Brain microvascular endothelial cell (primary cell): ENCODE results near the gene RBCK1.

ENCODE experiments used
- DNase-seq: peaks from one replicate; pipeline ENCODE4 v3.0.0-alpha.2; 2020
- H3K27ac ChIP-seq: fragments of 250-450 bp; sonication (Bioruptor Pico); 2 replicates; pipeline ENCODE4 v1.5.1; 2020; ENCODE audit warnings: mild to moderate bottlenecking, moderate library complexity
- H3K27me3 ChIP-seq: fragments of 250-450 bp; sonication (Bioruptor Pico); replicated peaks from 2 replicates; pipeline ENCODE4 v1.5.1; 2020; ENCODE audit warnings: mild to moderate bottlenecking
- H3K36me3 ChIP-seq: fragments of 250-450 bp; sonication (Bioruptor Pico); replicated peaks from 2 replicates; pipeline ENCODE4 v1.5.1; 2020; ENCODE audit warnings: mild to moderate bottlenecking
- H3K4me3 ChIP-seq: 2 replicates; pipeline ENCODE4 v1.5.1; 2011; ENCODE audit warnings: low read depth, mild to moderate bottlenecking, control low read depth, low read length, moderate library complexity
- CTCF ChIP-seq: IDR thresholded peaks from 2 replicates; pipeline ENCODE4 v1.5.1; 2011; ENCODE audit warnings: low read depth, mild to moderate bottlenecking, moderate library complexity, low read length, control low read depth, inconsistent platforms; ENCODE audit errors: missing control alignments
- in situ Hi-C: cut with HindIII; loops from 2 replicates; pipeline ENCODE4 v1.10.0; 2017; ENCODE audit warnings: low sequenced_read_pairs, low pct_ligation_motif_present

RBCK1 gene

DNA sequence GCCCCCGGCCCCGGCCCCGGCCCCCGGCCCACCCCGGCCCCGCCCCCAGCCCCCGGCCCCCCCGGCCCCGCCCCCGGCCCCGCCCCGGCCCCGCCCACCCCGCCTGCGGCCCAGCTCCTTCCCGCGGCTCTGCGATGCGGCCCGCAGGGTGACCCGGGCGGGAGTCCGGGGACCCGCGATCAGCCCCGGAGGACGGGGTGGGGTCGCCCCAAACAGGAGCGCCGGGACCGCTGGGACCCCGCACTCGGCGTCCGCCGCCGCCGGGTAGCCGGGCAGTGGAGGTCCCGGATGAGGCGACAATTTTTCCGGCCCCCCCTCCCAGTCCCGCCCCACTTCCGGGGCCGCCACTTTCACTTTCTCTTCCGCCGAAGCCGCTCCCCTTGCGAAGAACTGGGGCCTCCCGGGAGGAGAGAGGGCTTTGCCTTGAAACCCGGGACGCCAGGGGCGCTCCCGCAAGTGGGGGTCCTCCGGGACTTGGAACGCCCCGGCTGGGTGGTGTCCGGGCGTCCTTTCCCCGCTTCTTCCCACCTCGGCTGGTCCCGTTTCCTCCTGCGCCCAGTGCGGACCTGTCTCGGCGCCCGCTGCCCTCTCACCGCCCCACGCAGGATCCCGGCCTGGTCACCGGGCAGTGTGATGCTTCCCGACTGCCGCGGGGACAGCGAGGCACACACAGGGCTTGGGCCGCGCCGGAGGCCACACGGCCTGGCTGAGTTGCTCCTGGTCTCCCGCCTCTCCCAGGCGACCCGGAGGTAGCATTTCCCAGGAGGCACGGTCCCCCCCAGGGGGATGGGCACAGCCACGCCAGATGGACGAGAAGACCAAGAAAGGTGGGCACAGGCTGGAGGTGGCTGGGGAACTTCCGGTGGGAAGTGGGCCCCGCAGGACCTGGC is at the start of gene RBCK1:
Gene RBCK1 (plus strand): TSS at position 347 of the 890 bp plus-strand sequence. CDS start 459 bp downstream, at position 806.
- Histone ChIP-seq H3K4me3 (peak within 1 kb of the TSS; percentile 97), H3K27ac (peak within 1 kb of the TSS; percentile 94), H3K36me3 (peaks cover 11% of the 10 kb centered on the region), H3K27me3 (no peaks in the 10 kb centered on the region)
- no peak for TF ChIP-seq CTCF
- DNase-seq, result peak; percentile 56
- in situ Hi-C loops, result no loop called here

GRCh38 chr20:358891-359555 is 49.1 kb upstream of the RBCK1 start:
- Histone ChIP-seq H3K4me3 (no peak overlapping the region), H3K27ac (no peak overlapping the region), H3K36me3 (no peaks in the 10 kb centered on the region), H3K27me3 (no peaks in the 10 kb centered on the region)
- in situ Hi-C loops, result no loop called here
- DNase-seq, result no peak
- no peak for TF ChIP-seq CTCF

DNA sequence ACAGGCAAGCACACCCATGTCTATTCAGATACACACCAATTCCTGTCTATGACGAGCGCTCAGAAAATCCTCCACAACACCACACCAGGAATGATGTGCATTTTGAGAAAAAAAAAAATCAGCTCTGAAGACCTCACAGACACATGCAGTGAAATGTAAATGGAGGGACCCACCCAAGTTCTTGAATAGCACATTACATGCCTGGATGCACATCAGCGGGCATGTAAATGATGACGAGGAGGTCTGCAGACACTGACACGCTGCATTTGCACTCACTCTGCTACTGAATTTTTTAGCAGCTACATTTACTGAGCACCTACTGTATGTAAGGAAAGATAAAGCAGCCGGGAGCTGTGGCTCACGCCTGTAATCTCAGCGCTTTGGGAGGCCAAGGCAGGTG is 46.5 kb upstream of the RBCK1 start:
- TF ChIP-seq CTCF, result no peak
- H3K36me3 ChIP-seq, result no peaks in the 10 kb centered on the region
- H3K4me3 ChIP-seq, result no peak overlapping the region
- in situ Hi-C loops, result no loop called here
- DNase-seq, result no peak
- no peak overlapping the region for H3K27ac ChIP-seq
- H3K27me3 ChIP-seq, result no peaks in the 10 kb centered on the region

DNA sequence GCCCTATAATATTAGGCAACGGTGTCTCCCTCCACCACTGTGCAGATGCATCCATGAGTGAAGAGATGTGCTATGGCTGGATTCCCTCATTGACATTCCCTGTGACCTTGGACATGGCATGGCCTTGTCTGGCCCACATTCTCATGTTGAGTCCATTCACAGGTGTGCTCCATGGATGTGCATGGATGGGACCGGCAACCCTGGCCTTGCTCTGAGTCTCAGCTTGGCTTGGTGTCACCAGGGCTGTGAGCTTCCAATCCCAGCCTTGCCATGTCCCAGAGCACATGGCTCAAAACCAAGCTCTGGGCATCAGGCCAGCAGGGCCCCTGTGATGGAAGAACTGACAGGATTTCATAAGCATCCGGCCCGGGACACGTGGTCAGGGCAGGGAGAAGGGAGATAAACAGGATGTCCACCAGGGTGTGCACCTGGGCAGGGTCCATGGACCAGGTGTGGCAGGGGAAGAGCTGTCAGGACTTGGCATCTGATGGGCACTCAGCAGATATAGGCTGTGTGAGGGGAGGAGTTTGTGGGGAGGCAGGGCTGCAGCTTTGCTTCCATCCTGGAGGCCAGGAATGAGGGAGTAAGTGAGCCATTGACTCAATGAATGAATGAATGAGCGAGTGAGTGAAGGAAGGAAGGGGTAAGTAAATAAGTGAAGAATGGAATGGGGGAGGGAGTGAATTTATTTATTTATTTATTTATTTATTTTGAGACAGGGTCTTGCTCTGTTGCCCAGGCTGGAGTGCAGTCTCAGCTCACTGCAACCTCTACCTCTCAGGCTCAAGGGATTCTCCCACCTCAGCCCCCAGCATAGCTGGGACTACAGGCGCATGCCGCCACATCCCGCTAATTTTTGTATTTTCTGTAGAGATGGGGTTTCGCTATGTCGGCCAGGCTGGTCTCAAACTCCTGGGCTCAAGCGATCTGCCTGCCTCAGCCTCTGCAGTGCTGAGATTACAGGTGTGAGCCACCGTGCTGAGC is 45.5 kb upstream of the RBCK1 start:
- in situ Hi-C loops, result no loop called here
- Histone ChIP-seq H3K36me3 (no peaks in the 10 kb centered on the region), H3K4me3 (no peak overlapping the region), H3K27ac (no peak overlapping the region), H3K27me3 (no peaks in the 10 kb centered on the region)
- TF ChIP-seq CTCF, result peak; percentile 66
- peak; percentile 76 for DNase-seq

DNA sequence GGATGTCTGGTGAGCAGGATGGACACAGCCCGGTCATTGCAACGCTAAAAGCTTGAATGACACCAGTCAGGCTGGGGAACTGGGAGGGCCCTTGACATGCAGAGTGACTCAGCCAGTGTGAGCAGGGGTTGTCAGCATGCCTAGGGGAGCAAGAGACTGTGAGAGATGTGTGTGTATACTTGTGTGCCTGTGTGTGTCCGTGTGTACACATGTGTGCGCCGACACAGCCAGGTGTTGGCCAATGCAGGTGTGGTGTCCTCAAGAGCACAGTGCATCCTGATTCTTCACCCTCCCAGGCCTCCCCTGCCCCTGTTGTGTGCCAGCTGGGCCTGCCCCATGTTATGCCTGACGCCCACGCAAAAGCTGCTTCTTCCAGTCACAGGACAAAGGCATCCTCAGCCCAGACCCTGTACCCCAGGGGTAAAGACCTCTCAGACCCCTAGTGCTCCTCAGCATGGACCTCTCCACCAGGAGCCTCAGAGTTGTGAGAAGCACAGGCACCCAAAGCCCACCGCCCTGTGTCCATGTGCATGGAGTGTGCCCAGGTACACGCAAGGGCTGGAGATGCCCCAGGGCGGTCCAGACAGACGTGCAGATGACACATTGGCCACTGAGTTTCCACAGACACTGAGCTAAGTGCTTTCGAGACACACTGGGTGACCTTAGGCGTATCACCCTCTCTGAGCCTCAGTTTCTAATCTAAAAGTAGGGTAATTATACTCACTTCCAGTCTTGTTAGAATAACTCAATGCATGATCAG is 44.6 kb upstream of the RBCK1 start:
- no peak overlapping the region for H3K4me3 ChIP-seq
- no peaks in the 10 kb centered on the region for H3K27me3 ChIP-seq
- no peak for TF ChIP-seq CTCF
- DNase-seq, result no peak
- H3K27ac ChIP-seq, result no peak overlapping the region
- in situ Hi-C loops, result no loop called here
- no peaks in the 10 kb centered on the region for H3K36me3 ChIP-seq
